NB4 (cell line): Measurements from ENCODE around the gene MGMT.

ENCODE experiments used
- DNase-seq: peaks from one replicate; pipeline ENCODE4 v3.0.0; 2010; ENCODE audit warnings: low read depth
- H3K4me3 ChIP-seq: one replicate; pipeline ENCODE4 v1.5.1; 2011; ENCODE audit warnings: mild to moderate bottlenecking, low read depth, low read length, moderate library complexity
- MYC ChIP-seq: IDR thresholded peaks from 2 replicates; pipeline ENCODE4 v1.6.1; 2011; ENCODE audit warnings: low read depth, low read length
- POLR2A ChIP-seq: IDR thresholded peaks from 2 replicates; pipeline ENCODE4 v1.6.1; 2011; ENCODE audit warnings: mild to moderate bottlenecking; ENCODE audit not compliant: insufficient read length; ENCODE audit errors: extremely low read depth
- TF ChIP-seq, protein P1 (sequence below): IDR thresholded peaks from one replicate; pipeline ENCODE4 v1.5.1; 2012; ENCODE audit warnings: low read depth, low read length
- TF ChIP-seq, protein P2 (sequence below): IDR thresholded peaks from 2 replicates; pipeline ENCODE4 v1.6.1; 2011; ENCODE audit warnings: low read depth, low read length

The MGMT gene

DNA sequence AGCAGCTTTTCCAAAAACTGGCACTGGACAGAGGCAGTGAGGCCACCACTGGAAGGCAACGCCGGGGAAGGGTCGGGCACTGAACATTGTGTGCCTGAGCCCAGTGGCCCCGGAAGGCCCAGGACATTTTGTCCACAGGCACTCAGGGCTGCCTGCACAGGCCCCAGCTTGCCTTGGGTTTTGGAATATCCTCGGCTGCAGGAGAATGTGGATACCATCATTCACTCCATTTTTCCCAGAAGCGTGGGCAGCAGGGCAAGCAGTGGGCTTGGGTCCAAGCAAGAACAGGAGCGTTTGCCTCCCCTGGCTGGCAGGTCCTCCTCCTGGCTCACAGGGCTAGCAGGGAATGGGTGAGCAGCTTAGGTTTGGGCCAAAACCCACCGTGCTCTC is 349.6 kb downstream of the MGMT start:
- DNase-seq, result no peak
- H3K4me3 ChIP-seq, result no peak overlapping the region
- TF ChIP-seq, protein P1, sequence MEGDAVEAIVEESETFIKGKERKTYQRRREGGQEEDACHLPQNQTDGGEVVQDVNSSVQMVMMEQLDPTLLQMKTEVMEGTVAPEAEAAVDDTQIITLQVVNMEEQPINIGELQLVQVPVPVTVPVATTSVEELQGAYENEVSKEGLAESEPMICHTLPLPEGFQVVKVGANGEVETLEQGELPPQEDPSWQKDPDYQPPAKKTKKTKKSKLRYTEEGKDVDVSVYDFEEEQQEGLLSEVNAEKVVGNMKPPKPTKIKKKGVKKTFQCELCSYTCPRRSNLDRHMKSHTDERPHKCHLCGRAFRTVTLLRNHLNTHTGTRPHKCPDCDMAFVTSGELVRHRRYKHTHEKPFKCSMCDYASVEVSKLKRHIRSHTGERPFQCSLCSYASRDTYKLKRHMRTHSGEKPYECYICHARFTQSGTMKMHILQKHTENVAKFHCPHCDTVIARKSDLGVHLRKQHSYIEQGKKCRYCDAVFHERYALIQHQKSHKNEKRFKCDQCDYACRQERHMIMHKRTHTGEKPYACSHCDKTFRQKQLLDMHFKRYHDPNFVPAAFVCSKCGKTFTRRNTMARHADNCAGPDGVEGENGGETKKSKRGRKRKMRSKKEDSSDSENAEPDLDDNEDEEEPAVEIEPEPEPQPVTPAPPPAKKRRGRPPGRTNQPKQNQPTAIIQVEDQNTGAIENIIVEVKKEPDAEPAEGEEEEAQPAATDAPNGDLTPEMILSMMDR, result no peak
- TF ChIP-seq MYC, result no peak
- TF ChIP-seq, protein P2, sequence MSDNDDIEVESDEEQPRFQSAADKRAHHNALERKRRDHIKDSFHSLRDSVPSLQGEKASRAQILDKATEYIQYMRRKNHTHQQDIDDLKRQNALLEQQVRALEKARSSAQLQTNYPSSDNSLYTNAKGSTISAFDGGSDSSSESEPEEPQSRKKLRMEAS, result no peak
- TF ChIP-seq POLR2A, result no peak
